H9 (cell line): ENCODE measurements around the gene RNF40. TPM values are rescaled to one million over a fixed set of nuclear protein-coding genes. Genes with fewer than 3 reads are reported as not detected.

Experiments
- DNase-seq: peaks from one replicate; pipeline ENCODE4 v3.0.0-alpha.2; 2017
- H2AFZ ChIP-seq: one replicate; pipeline ENCODE4 v1.6.1; 2013; ENCODE audit warnings: mild to moderate bottlenecking, low read length, control low read depth, moderate library complexity
- H2AK5ac ChIP-seq: 2 replicates; pipeline ENCODE4 v1.6.1; 2013; ENCODE audit warnings: low read length, control low read depth, mixed read lengths; ENCODE audit not compliant: insufficient read length
- H2BK120ac ChIP-seq: one replicate; pipeline ENCODE4 v1.6.1; 2013; ENCODE audit warnings: low read depth, mild to moderate bottlenecking, low read length, control low read depth, inconsistent platforms; ENCODE audit not compliant: poor library complexity, severe bottlenecking
- H2BK12ac ChIP-seq: 2 replicates; pipeline ENCODE4 v1.6.1; 2013; ENCODE audit warnings: low read length, control low read depth, mixed read lengths, low read depth; ENCODE audit not compliant: insufficient read length
- H2BK15ac ChIP-seq: 2 replicates; pipeline ENCODE4 v1.6.1; 2013; ENCODE audit warnings: low read depth, low read length, control low read depth
- H2BK20ac ChIP-seq: one replicate; pipeline ENCODE4 v1.6.1; 2013; ENCODE audit warnings: low read depth, mild to moderate bottlenecking, low read length, control low read depth, inconsistent platforms; ENCODE audit not compliant: poor library complexity, severe bottlenecking
- H2BK5ac ChIP-seq: 2 replicates; pipeline ENCODE4 v1.6.1; 2013; ENCODE audit warnings: low read length, control low read depth, mixed read lengths; ENCODE audit not compliant: insufficient read length
- H3K14ac ChIP-seq: 2 replicates; pipeline ENCODE4 v1.6.1; 2013; ENCODE audit warnings: low read length, control low read depth; ENCODE audit not compliant: insufficient read depth
- H3K18ac ChIP-seq: 2 replicates; pipeline ENCODE4 v1.6.1; 2013; ENCODE audit warnings: low read depth, mild to moderate bottlenecking, mixed read lengths, low read length, control low read depth; ENCODE audit not compliant: insufficient read length
- H3K23ac ChIP-seq: 2 replicates; pipeline ENCODE4 v1.6.1; 2013; ENCODE audit warnings: low read length, control low read depth, mixed read lengths, low read depth; ENCODE audit not compliant: insufficient read length
- H3K23me2 ChIP-seq: 2 replicates; pipeline ENCODE4 v1.6.1; 2013; ENCODE audit warnings: low read depth, mild to moderate bottlenecking, mixed read lengths, low read length, control low read depth; ENCODE audit not compliant: insufficient read length, poor library complexity, severe bottlenecking
- H3K27ac ChIP-seq: 2 replicates; pipeline ENCODE4 v1.5.1; 2013; ENCODE audit warnings: low read length, control low read depth, mixed read lengths, low read depth; ENCODE audit not compliant: insufficient read length
- H3K27me3 ChIP-seq: 2 replicates; pipeline ENCODE4 v1.6.1; 2013; ENCODE audit warnings: low read length, control low read depth, inconsistent platforms; ENCODE audit not compliant: insufficient read depth
- H3K4ac ChIP-seq: 2 replicates; pipeline ENCODE4 v1.6.1; 2013; ENCODE audit warnings: low read depth, mild to moderate bottlenecking, control low read depth, inconsistent platforms, low read length, moderate library complexity
- H3K4me1 ChIP-seq: 2 replicates; pipeline ENCODE4 v1.6.1; 2013; ENCODE audit warnings: low read length, control low read depth, inconsistent platforms; ENCODE audit not compliant: insufficient read depth
- H3K4me2 ChIP-seq: 2 replicates; pipeline ENCODE4 v1.6.1; 2013; ENCODE audit warnings: low read length, control low read depth, mixed read lengths; ENCODE audit not compliant: insufficient read length, insufficient read depth
- H3K56ac ChIP-seq: 2 replicates; pipeline ENCODE4 v1.6.1; 2013; ENCODE audit warnings: low read depth, mild to moderate bottlenecking, mixed read lengths, low read length, control low read depth; ENCODE audit not compliant: insufficient read length
- H3K79me1 ChIP-seq: 2 replicates; pipeline ENCODE4 v1.6.1; 2013; ENCODE audit warnings: low read depth, mild to moderate bottlenecking, moderate library complexity, low read length, control low read depth, inconsistent platforms; ENCODE audit not compliant: insufficient read depth, poor library complexity, severe bottlenecking
- H3K79me2 ChIP-seq: 2 replicates; pipeline ENCODE4 v1.6.1; 2013; ENCODE audit warnings: low read length, control low read depth, inconsistent platforms; ENCODE audit not compliant: insufficient read depth
- H3K9ac ChIP-seq: 2 replicates; pipeline ENCODE4 v1.6.1; 2013; ENCODE audit warnings: low read length, control low read depth, mixed read lengths; ENCODE audit not compliant: insufficient read length; ENCODE audit errors: extremely low read depth
- H3K9me3 ChIP-seq: one replicate; pipeline ENCODE4 v1.6.1; 2013; ENCODE audit warnings: low read depth, low read length, inconsistent platforms; ENCODE audit not compliant: control insufficient read depth
- H3T11ph ChIP-seq: one replicate; pipeline ENCODE4 v1.6.1; 2013; ENCODE audit warnings: mild to moderate bottlenecking, low read length, control low read depth, inconsistent platforms
- H4K20me1 ChIP-seq: one replicate; pipeline ENCODE4 v1.6.1; 2013; ENCODE audit not compliant: control insufficient read depth, insufficient read length, insufficient read depth
- H4K5ac ChIP-seq: 2 replicates; pipeline ENCODE4 v1.6.1; 2013; ENCODE audit warnings: low read depth, mild to moderate bottlenecking, mixed read lengths, low read length, control low read depth; ENCODE audit not compliant: insufficient read length
- H4K8ac ChIP-seq: replicated peaks from 2 replicates; pipeline ENCODE4 v1.6.1; 2013; ENCODE audit warnings: low read length, control low read depth, mixed read lengths, low read depth; ENCODE audit not compliant: insufficient read length
- H4K91ac ChIP-seq: 2 replicates; pipeline ENCODE4 v1.6.1; 2013; ENCODE audit warnings: low read depth, mild to moderate bottlenecking, moderate library complexity, mixed read lengths, low read length, control low read depth; ENCODE audit not compliant: insufficient read length
- H3K27ac Mint-ChIP-seq, 3 experiments: 2 replicates in 2 of 3; 3 replicates in 1 of 3; pipeline ENCODE4 v1.8.0; 2020 to 2021; ENCODE audit warnings: mixed read lengths in 3 of 3, mild to moderate bottlenecking in 1 of 3, moderate library complexity in 1 of 3
- H3K27me3 Mint-ChIP-seq: 2 replicates; pipeline ENCODE4 v1.8.0; 2021; ENCODE audit warnings: low read depth, mild to moderate bottlenecking, moderate library complexity, mixed read lengths
- H3K36me3 Mint-ChIP-seq, 3 experiments: 2 replicates in 2 of 3; 3 replicates in 1 of 3; pipeline ENCODE4 v1.8.0; 2020 to 2021; ENCODE audit warnings: low read depth in 3 of 3, mixed read lengths in 3 of 3; ENCODE audit not compliant: insufficient read depth in 1 of 3
- H3K4me1 Mint-ChIP-seq, 2 experiments: 2 replicates each; pipeline ENCODE4 v1.8.0; 2020; ENCODE audit warnings: mixed read lengths in 2 of 2
- H3K4me3 Mint-ChIP-seq, 2 experiments: 2 replicates in 1 of 2; 3 replicates in 1 of 2; pipeline ENCODE4 v1.8.0; 2020 to 2021; ENCODE audit warnings: mild to moderate bottlenecking in 2 of 2, mixed read lengths in 2 of 2, moderate library complexity in 1 of 2
- H3K9me3 Mint-ChIP-seq, 2 experiments: 2 replicates in 1 of 2; 3 replicates in 1 of 2; pipeline ENCODE4 v1.8.0; 2020; ENCODE audit warnings: mild to moderate bottlenecking in 2 of 2, mixed read lengths in 2 of 2, moderate library complexity in 1 of 2
- CTCF ChIP-seq: fragments of 200-600 bp; sonication (generic); conservative IDR thresholded peaks from 3 replicates; pipeline ENCODE4 v1.8.0; 2021; ENCODE audit warnings: antibody characterized with exemption, mild to moderate bottlenecking
- WGBS: extraction: QIAGEN DNeasy Blood & Tissue Kit; methylation state at CpG from one replicate; pipeline ENCODE4 v1.1.7; 2013; ENCODE audit warnings: missing lambda C conversion rate, low lambda C conversion rate, mixed read lengths; ENCODE audit not compliant: insufficient read length; ENCODE audit errors: extremely low coverage; 5-methylcytosine and 5-hydroxymethylcytosine counted together
- total RNA-seq: library from RNA; stranded (reverse); gene quantifications from 2 replicates; pipeline ENCODE4 v1.2.1, GENCODE V29; 2021

The RNF40 gene
- total RNA-seq, 1 experiment from 2014 or later: 103 TPM

GRCh38 chr16:30786936-30787612 is 25.0 kb downstream of the RNF40 start, which contains the start of gene ZNF629:
ZNF629 (minus strand) TSS chr16:30787205; CDS start chr16:30784482, 2,723 bp downstream.
- H3T11ph ChIP-seq: no peak within 1 kb of the TSS
- no peak within 1 kb of the TSS for H2BK5ac ChIP-seq
- TF ChIP-seq CTCF: no peak
- H2AFZ ChIP-seq: peak within 1 kb of the TSS; percentile 1
- H3K56ac ChIP-seq: no peak within 1 kb of the TSS
- H3K18ac ChIP-seq: peak within 1 kb of the TSS; percentile 96
- peaks cover 3% of the 10 kb centered on the region for H4K20me1 ChIP-seq
- Mint-ChIP-seq H3K4me3 (peak within 1 kb of the TSS; percentile 85 to 91), H3K27ac (peak within 1 kb of the TSS; percentile 32 to 94 (median 81); a peak in 6 of 7 replicates), H3K27me3 (peaks cover 10% of the 10 kb centered on the region), H3K9me3 (no peaks in the 10 kb centered on the region), H3K36me3 (peaks cover 11 to 28% (median 12%) of the 10 kb centered on the region in 3 experiments; a peak in 6 of 7 replicates), H3K4me1 (peaks cover 12 to 18% of the 10 kb centered on the region in 2 experiments)
- peak within 1 kb of the TSS; percentile 97 for H3K14ac ChIP-seq
- no peak within 1 kb of the TSS for H4K91ac ChIP-seq
- H3K9me3 ChIP-seq: no peaks in the 10 kb centered on the region
- peaks cover 3% of the 10 kb centered on the region; the same call in 1 of the 2 replicates for H3K79me2 ChIP-seq
- no peaks in the 10 kb centered on the region for H3K4me1 ChIP-seq
- no CpG with 5 or more reads among the region's 37 CpGs for WGBS
- no peak within 1 kb of the TSS for H2BK120ac ChIP-seq
- H3K9ac ChIP-seq: peak within 1 kb of the TSS; percentile 86
- H3K27ac ChIP-seq: no peak within 1 kb of the TSS
- H2BK12ac ChIP-seq: no peak within 1 kb of the TSS
- no peak within 1 kb of the TSS for H4K5ac ChIP-seq
- no peak within 1 kb of the TSS for H2BK20ac ChIP-seq
- no peak within 1 kb of the TSS for H4K8ac ChIP-seq
- H2BK15ac ChIP-seq: no peak within 1 kb of the TSS
- H3K27me3 ChIP-seq: no peaks in the 10 kb centered on the region
- H3K23ac ChIP-seq: no peak within 1 kb of the TSS
- H2AK5ac ChIP-seq: no peak within 1 kb of the TSS
- peak within 1 kb of the TSS; percentile 69 for H3K4me2 ChIP-seq
- no peak within 1 kb of the TSS for H3K4ac ChIP-seq
- peaks cover 5% of the 10 kb centered on the region for H3K79me1 ChIP-seq
- peak; percentile 71 for DNase-seq
- peaks cover 12% of the 10 kb centered on the region for H3K23me2 ChIP-seq
